Kidney epithelial cell (primary cell): Measurements from ENCODE around the gene NRARP. TPM values are rescaled to one million over a fixed set of nuclear protein-coding genes. Genes with fewer than 3 reads are reported as not detected.

Experiments used
- DNase-seq: peaks from one replicate; pipeline ENCODE4 v3.0.0-alpha.2; 2010; ENCODE audit warnings: low read depth
- H3K27me3 ChIP-seq: 2 replicates; pipeline ENCODE4 v1.6.0; 2011; ENCODE audit warnings: low read length; ENCODE audit not compliant: control insufficient read depth, insufficient read depth
- H3K36me3 ChIP-seq: 2 replicates; pipeline ENCODE4 v1.5.1; 2011; ENCODE audit warnings: low read length; ENCODE audit not compliant: control insufficient read depth, insufficient read depth
- H3K4me3 ChIP-seq: 2 replicates; pipeline ENCODE4 v1.5.1; 2011; ENCODE audit warnings: low read depth, mild to moderate bottlenecking, control low read depth, low read length
- total RNA-seq: library from RNA; depleted of rRNA; stranded (reverse); fragments of >200 nt; gene quantifications from 2 replicates; pipeline ENCODE4 v1.2.3, GENCODE V29; 2015
- TF ChIP-seq, protein P1 (sequence below): IDR thresholded peaks from 2 replicates; pipeline ENCODE4 v1.5.1; 2011; ENCODE audit warnings: mild to moderate bottlenecking, moderate library complexity, low read length, control low read depth, inconsistent platforms; ENCODE audit not compliant: insufficient read depth, poor library complexity, severe bottlenecking

The NRARP gene
- total RNA-seq, 1 donor from 2014 or later, result 8.4 TPM

- no peak overlapping the region for H3K4me3 ChIP-seq
Observed at GRCh38 chr9:137319011-137319738, 17.1 kb upstream of the NRARP start.

DNA sequence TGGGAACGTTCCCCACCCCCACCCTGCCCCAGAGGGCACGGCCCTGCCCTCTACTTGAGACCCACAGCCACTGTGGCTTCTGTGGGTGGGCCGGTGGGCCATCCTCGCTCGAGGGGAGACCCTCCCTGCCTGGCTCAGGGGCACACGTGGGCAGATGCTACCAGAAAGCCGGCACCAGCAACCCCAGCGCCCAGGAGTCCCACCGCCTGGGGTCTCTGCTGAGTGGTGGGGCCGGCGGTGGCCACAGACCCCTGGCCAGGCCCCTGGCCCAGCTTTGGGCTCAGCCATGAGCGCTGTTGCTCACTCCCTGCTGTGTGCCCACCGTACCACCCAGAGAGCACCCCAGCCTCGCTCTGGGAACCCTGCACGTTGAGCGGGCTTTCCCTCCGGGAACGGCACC, 16.5 kb upstream of the NRARP start:
- TF ChIP-seq, protein P1, sequence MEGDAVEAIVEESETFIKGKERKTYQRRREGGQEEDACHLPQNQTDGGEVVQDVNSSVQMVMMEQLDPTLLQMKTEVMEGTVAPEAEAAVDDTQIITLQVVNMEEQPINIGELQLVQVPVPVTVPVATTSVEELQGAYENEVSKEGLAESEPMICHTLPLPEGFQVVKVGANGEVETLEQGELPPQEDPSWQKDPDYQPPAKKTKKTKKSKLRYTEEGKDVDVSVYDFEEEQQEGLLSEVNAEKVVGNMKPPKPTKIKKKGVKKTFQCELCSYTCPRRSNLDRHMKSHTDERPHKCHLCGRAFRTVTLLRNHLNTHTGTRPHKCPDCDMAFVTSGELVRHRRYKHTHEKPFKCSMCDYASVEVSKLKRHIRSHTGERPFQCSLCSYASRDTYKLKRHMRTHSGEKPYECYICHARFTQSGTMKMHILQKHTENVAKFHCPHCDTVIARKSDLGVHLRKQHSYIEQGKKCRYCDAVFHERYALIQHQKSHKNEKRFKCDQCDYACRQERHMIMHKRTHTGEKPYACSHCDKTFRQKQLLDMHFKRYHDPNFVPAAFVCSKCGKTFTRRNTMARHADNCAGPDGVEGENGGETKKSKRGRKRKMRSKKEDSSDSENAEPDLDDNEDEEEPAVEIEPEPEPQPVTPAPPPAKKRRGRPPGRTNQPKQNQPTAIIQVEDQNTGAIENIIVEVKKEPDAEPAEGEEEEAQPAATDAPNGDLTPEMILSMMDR, result no peak
- Histone ChIP-seq H3K36me3 (no peaks in the 10 kb centered on the region), H3K4me3 (no peak overlapping the region), H3K27me3 (peaks cover 17% of the 10 kb centered on the region)
- no peak for DNase-seq

More at GRCh38 chr9:137319011-137319738, 17.1 kb upstream of the NRARP start:
- H3K27me3 ChIP-seq, result peaks cover 17% of the 10 kb centered on the region
- TF ChIP-seq, protein P1, result no peak
- H3K36me3 ChIP-seq, result no peaks in the 10 kb centered on the region
- no peak for DNase-seq

DNA sequence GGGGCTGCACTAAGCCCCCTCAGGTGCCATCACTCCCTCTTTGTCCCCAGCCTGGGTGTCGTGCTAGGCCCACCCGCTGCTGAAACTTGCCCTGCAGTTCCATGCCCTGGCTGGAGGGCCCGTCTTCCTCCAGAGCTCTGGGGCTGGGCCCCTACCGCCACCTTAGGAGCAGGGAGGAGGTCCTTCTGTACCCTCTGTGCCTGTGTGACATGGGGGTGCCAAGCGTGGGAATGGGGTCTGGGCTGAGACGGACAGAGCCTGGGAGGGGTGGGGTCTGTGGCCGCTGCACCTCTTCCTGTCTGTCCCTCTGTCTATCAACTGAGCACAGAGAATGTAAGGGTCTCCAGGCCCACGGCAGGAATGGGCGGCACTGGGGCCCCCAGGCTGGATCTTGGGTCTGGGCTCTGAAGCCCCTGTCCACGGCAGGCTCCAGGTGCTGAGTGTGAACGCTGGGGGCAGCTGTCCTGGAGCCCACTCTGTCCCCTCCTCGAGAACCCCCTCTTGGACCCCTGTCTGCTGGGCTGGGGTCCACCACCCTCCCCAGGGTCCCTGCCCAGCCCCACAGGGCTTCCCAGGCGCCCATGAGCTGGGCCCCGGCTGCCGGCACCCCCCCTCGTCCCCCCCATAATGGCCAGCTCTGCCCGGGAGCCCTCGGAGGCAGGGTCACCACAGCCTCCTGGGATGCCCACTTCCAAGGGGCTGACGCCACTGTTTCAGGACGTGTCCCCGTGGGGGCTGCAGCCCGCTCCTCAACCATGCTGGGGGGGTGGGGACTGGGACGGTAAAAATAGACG, 15.8 kb upstream of the NRARP start:
- Histone ChIP-seq H3K4me3 (no peak overlapping the region), H3K36me3 (no peaks in the 10 kb centered on the region), H3K27me3 (peaks cover 17% of the 10 kb centered on the region)
- no peak for DNase-seq
- TF ChIP-seq, protein P1, result no peak

- no peak for DNase-seq
- H3K4me3 ChIP-seq, result no peak overlapping the region
- TF ChIP-seq, protein P1, result no peak
- H3K27me3 ChIP-seq, result peaks cover 17% of the 10 kb centered on the region
- no peaks in the 10 kb centered on the region for H3K36me3 ChIP-seq
Observed at GRCh38 chr9:137317021-137317717, 15.1 kb upstream of the NRARP start.

GRCh38 chr9:137316012-137316981, 14.2 kb upstream of the NRARP start:
- no peaks in the 10 kb centered on the region for H3K36me3 ChIP-seq
- TF ChIP-seq, protein P1, result no peak
- peaks cover 17% of the 10 kb centered on the region for H3K27me3 ChIP-seq
- no peak for DNase-seq
- peak overlapping the region; percentile 22 for H3K4me3 ChIP-seq
